HepG2 (cell line): ENCODE data around the gene SYCE3. TPM values are rescaled to one million over a fixed set of nuclear protein-coding genes. Genes with fewer than 3 reads are reported as not detected.

Source experiments
- ARHGAP35 ChIP-seq: sonication (generic); formaldehyde crosslinking; IDR thresholded peaks from 2 replicates; pipeline ENCODE4 v1.9.0; 2022; ENCODE audit warnings: mild to moderate bottlenecking, inconsistent platforms, moderate library complexity, missing genetic modification reagents, borderline replicate concordance
- BRD4 ChIP-seq: sonication (generic); formaldehyde crosslinking; IDR thresholded peaks from 2 replicates; pipeline ENCODE4 v1.4.0; 2020; ENCODE audit warnings: missing genetic modification reagents
- FOSL2 ChIP-seq: sonication (generic); formaldehyde crosslinking; IDR thresholded peaks from 2 replicates; pipeline ENCODE4 v1.4.0; 2020; ENCODE audit warnings: missing genetic modification reagents
- FOXM1 ChIP-seq: sonication (generic); formaldehyde crosslinking; IDR thresholded peaks from 2 replicates; pipeline ENCODE4 v1.5.0; 2020; ENCODE audit warnings: missing genetic modification reagents
- KDM3A ChIP-seq: IDR thresholded peaks from 2 replicates; pipeline ENCODE4 v1.6.1; 2018; ENCODE audit warnings: low read depth, missing compliant biosample characterization
- MTF1 ChIP-seq: sonication (generic); formaldehyde crosslinking; IDR thresholded peaks from 2 replicates; pipeline ENCODE4 v1.5.0; 2020; ENCODE audit warnings: missing genetic modification reagents
- SKI ChIP-seq: fragments of 450-650 bp; IDR thresholded peaks from one replicate; pipeline ENCODE4 v1.6.1; 2018; ENCODE audit warnings: mild to moderate bottlenecking; ENCODE audit not compliant: partially characterized antibody
- TEAD2 ChIP-seq: sonication (generic); formaldehyde crosslinking; IDR thresholded peaks from 2 replicates; pipeline ENCODE4 v1.9.0; 2021; ENCODE audit warnings: missing genetic modification reagents
- ZBTB14 ChIP-seq: sonication (generic); formaldehyde crosslinking; IDR thresholded peaks from 2 replicates; pipeline ENCODE4 v1.4.0; 2020; ENCODE audit warnings: missing genetic modification reagents
- ZBTB37 ChIP-seq: sonication (generic); formaldehyde crosslinking; IDR thresholded peaks from 2 replicates; pipeline ENCODE4 v1.4.0; 2020; ENCODE audit warnings: mild to moderate bottlenecking, missing genetic modification reagents
- ZIK1 ChIP-seq: sonication (generic); formaldehyde crosslinking; IDR thresholded peaks from 2 replicates; pipeline ENCODE4 v1.5.0; 2020; ENCODE audit warnings: mild to moderate bottlenecking, low read depth, missing genetic modification reagents, borderline replicate concordance
- ZNF3 ChIP-seq: IDR thresholded peaks from 2 replicates; pipeline ENCODE4 v1.7.0; 2017; ENCODE audit warnings: inconsistent platforms
- ZNF335 ChIP-seq: sonication (generic); formaldehyde crosslinking; IDR thresholded peaks from 2 replicates; pipeline ENCODE4 v1.4.0; 2020; ENCODE audit warnings: missing genetic modification reagents
- ZNF749 ChIP-seq: sonication (generic); formaldehyde crosslinking; IDR thresholded peaks from 2 replicates; pipeline ENCODE4 v1.8.0; 2022; ENCODE audit warnings: mild to moderate bottlenecking, missing genetic modification reagents, moderate library complexity, borderline replicate concordance
- ZNF766 ChIP-seq: sonication (generic); formaldehyde crosslinking; IDR thresholded peaks from 2 replicates; pipeline ENCODE4 v1.5.0; 2020; ENCODE audit warnings: missing genetic modification reagents, borderline replicate concordance
- ZNF781 ChIP-seq: sonication (generic); formaldehyde crosslinking; IDR thresholded peaks from 2 replicates; pipeline ENCODE4 v1.5.1; 2020; ENCODE audit warnings: borderline replicate concordance, mild to moderate bottlenecking, missing genetic modification reagents; ENCODE audit errors: not compliant biosample characterization
- ZNF878 ChIP-seq: sonication (generic); formaldehyde crosslinking; IDR thresholded peaks from 2 replicates; pipeline ENCODE4 v1.8.1; 2023; ENCODE audit warnings: mild to moderate bottlenecking, missing genetic modification reagents, moderate library complexity
- polyA plus RNA-seq, 8 experiments: library from polyadenylated mRNA; depleted of rRNA in 3 of 8; stranded (reverse) in 7 of 8; unstranded in 1 of 8; fragments of >200 nt; fragmentation: Illumina TruSeq in 4 of 8; extraction: Trizol in 4 of 8; gene quantifications; 2 replicates each; pipeline versions ENCODE4 v1.2.1 to v1.2.3, GENCODE V29; 2011 to 2016; ENCODE audit warnings: low read depth in 4 of 8, missing spikeins in 1 of 8, mixed read lengths in 1 of 8; ENCODE audit not compliant: insufficient read depth in 1 of 8
- total RNA-seq, 5 experiments: library from RNA; depleted of rRNA; stranded (reverse); fragments of >200 nt; fragmentation: Illumina TruSeq; extraction: Trizol; gene quantifications; 2 replicates each; pipeline ENCODE4 v1.2.3, GENCODE V29; 2016; ENCODE audit warnings: low read depth in 1 of 5
- TF ChIP-seq, protein P1 (sequence below): sonication (generic); formaldehyde crosslinking; IDR thresholded peaks from 2 replicates; pipeline ENCODE4 v1.4.0; 2020; ENCODE audit warnings: missing genetic modification reagents, borderline replicate concordance
- TF ChIP-seq, protein P2 (sequence below): sonication (generic); formaldehyde crosslinking; IDR thresholded peaks from 2 replicates; pipeline ENCODE4 v1.5.0; 2020; ENCODE audit warnings: missing genetic modification reagents
- TF ChIP-seq, protein P3 (sequence below): sonication (generic); formaldehyde crosslinking; IDR thresholded peaks from 2 replicates; pipeline ENCODE4 v1.8.1; 2023; ENCODE audit warnings: missing genetic modification reagents, inconsistent platforms, borderline replicate concordance

SYCE3 gene
- total and polyA plus RNA-seq, 2 of the 13 experiments (the other 11 are each of a cell fraction or from before 2014, with no cell fraction given): not detected

GRCh38 chr22:50599816-50600455, 37.2 kb upstream of the SYCE3 start (continued):
- TF ChIP-seq ZBTB37 (0 out of 2 replicates have a peak, but pooled peaks have one; percentile 43), MTF1 (CRISPR knock-in tag) (peak; percentile 98), ZNF3 (CRISPR knock-in tag) (peak; percentile 94), ZNF878 (CRISPR knock-in tag) (peak; percentile 97), ZBTB14 (CRISPR knock-in tag) (peak; percentile 64), SKI (no peak), ZNF335 (peak; percentile 90), BRD4 (CRISPR knock-in tag) (0 out of 2 replicates have a peak, but pooled peaks have one; percentile 58), ZNF781 (CRISPR knock-in tag) (peak; percentile 97), ZNF749 (CRISPR knock-in tag) (peak; percentile 99), FOSL2 (peak; percentile 79), ZNF766 (peak; percentile 99), ARHGAP35 (CRISPR knock-in tag) (peak; percentile 99), TEAD2 (CRISPR knock-in tag) (peak; percentile 99), FOXM1 (CRISPR knock-in tag) (peak; percentile 97), KDM3A (CRISPR knock-in tag) (peak; percentile 96), ZIK1 (peak; percentile 99)
- TF ChIP-seq, protein P1, sequence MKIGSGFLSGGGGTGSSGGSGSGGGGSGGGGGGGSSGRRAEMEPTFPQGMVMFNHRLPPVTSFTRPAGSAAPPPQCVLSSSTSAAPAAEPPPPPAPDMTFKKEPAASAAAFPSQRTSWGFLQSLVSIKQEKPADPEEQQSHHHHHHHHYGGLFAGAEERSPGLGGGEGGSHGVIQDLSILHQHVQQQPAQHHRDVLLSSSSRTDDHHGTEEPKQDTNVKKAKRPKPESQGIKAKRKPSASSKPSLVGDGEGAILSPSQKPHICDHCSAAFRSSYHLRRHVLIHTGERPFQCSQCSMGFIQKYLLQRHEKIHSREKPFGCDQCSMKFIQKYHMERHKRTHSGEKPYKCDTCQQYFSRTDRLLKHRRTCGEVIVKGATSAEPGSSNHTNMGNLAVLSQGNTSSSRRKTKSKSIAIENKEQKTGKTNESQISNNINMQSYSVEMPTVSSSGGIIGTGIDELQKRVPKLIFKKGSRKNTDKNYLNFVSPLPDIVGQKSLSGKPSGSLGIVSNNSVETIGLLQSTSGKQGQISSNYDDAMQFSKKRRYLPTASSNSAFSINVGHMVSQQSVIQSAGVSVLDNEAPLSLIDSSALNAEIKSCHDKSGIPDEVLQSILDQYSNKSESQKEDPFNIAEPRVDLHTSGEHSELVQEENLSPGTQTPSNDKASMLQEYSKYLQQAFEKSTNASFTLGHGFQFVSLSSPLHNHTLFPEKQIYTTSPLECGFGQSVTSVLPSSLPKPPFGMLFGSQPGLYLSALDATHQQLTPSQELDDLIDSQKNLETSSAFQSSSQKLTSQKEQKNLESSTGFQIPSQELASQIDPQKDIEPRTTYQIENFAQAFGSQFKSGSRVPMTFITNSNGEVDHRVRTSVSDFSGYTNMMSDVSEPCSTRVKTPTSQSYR (CRISPR knock-in tag): peak; percentile 92
- TF ChIP-seq, protein P2, sequence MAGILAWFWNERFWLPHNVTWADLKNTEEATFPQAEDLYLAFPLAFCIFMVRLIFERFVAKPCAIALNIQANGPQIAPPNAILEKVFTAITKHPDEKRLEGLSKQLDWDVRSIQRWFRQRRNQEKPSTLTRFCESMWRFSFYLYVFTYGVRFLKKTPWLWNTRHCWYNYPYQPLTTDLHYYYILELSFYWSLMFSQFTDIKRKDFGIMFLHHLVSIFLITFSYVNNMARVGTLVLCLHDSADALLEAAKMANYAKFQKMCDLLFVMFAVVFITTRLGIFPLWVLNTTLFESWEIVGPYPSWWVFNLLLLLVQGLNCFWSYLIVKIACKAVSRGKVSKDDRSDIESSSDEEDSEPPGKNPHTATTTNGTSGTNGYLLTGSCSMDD: peak; percentile 99
- TF ChIP-seq, protein P3, sequence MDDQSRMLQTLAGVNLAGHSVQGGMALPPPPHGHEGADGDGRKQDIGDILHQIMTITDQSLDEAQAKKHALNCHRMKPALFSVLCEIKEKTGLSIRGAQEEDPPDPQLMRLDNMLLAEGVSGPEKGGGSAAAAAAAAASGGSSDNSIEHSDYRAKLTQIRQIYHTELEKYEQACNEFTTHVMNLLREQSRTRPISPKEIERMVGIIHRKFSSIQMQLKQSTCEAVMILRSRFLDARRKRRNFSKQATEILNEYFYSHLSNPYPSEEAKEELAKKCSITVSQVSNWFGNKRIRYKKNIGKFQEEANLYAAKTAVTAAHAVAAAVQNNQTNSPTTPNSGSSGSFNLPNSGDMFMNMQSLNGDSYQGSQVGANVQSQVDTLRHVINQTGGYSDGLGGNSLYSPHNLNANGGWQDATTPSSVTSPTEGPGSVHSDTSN (CRISPR knock-in tag): peak; percentile 99
